ENCODE measurements around the gene HSPA8.

DNA sequence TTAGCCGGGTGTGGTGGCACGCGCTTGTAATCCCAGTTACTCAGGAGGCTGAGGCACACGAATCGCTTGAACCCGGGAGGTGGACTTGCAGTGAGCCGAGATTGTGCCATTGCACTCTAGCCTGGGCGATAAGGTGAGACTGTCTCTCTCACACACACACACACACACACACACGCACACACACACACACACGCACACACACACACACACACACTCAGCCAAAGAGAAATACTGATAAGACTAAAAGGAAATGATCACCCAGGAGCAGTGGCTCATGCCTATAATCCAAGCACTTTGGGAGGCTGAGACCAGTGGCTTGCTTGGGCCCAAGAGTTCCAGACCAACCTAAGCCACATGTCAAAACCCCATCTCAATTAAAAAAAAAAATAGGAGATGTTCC is 20.8 kb downstream of the HSPA8 start:
- no peak for TF ChIP-seq EZH2 (IDR thresholded peaks at IDR 0.05; ENCODE audit: borderline replicate concordance, insufficient read depth, low read length, poor library complexity, severe bottlenecking)
- TF ChIP-seq, protein P1, sequence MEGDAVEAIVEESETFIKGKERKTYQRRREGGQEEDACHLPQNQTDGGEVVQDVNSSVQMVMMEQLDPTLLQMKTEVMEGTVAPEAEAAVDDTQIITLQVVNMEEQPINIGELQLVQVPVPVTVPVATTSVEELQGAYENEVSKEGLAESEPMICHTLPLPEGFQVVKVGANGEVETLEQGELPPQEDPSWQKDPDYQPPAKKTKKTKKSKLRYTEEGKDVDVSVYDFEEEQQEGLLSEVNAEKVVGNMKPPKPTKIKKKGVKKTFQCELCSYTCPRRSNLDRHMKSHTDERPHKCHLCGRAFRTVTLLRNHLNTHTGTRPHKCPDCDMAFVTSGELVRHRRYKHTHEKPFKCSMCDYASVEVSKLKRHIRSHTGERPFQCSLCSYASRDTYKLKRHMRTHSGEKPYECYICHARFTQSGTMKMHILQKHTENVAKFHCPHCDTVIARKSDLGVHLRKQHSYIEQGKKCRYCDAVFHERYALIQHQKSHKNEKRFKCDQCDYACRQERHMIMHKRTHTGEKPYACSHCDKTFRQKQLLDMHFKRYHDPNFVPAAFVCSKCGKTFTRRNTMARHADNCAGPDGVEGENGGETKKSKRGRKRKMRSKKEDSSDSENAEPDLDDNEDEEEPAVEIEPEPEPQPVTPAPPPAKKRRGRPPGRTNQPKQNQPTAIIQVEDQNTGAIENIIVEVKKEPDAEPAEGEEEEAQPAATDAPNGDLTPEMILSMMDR (IDR thresholded peaks at IDR 0.05; ENCODE audit: poor library complexity, severe bottlenecking): no peak
- no peak for TF ChIP-seq POLR2AphosphoS5 (IDR thresholded peaks at IDR 0.05)
- TF ChIP-seq EP300 (conservative IDR thresholded peaks at IDR 0.05; ENCODE audit: poor library complexity, severe bottlenecking): no peak

Measured in neural cell (in vitro differentiated cells).